Measurements from ENCODE around the gene ACTL7B. TPM values are rescaled to one million over a fixed set of nuclear protein-coding genes. Genes with fewer than 3 reads are reported as not detected.

The ACTL7B gene
- total RNA-seq, 4 donors from 2014 or later: 0.19 to 0.26 TPM; not detected in 2

DNA sequence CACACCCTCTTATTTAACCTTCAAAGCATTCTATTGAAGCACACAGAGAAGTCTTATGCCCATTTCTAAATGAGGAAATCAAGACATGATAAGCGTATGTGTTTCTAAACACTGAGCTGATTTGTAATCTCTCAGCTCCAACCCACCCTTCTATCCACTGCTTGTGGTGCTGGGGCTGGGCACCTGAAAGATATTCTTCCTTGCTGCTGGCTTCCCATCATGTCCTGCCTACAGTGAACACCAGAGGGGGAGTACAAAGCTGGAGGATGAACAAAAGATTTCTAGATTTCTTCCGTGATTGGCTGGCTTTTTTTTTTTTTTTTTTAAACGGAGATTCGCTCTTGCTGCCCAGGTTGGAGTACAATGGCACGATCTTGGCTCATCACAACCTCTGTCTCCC lies 20.6 kb upstream of the ACTL7B start:
- no peak overlapping the region for H3K4me3 ChIP-seq
- no peaks in the 10 kb centered on the region for H3K9me3 ChIP-seq
- WGBS: 97% methylated on average over 5 of the region's 5 CpGs
- TF ChIP-seq POLR2AphosphoS5 (IDR thresholded peaks at IDR 0.05) (no peak), EP300 (IDR thresholded peaks at IDR 0.05) (no peak), POLR2A (IDR thresholded peaks at IDR 0.05) (no peak)
- TF ChIP-seq, protein P1, sequence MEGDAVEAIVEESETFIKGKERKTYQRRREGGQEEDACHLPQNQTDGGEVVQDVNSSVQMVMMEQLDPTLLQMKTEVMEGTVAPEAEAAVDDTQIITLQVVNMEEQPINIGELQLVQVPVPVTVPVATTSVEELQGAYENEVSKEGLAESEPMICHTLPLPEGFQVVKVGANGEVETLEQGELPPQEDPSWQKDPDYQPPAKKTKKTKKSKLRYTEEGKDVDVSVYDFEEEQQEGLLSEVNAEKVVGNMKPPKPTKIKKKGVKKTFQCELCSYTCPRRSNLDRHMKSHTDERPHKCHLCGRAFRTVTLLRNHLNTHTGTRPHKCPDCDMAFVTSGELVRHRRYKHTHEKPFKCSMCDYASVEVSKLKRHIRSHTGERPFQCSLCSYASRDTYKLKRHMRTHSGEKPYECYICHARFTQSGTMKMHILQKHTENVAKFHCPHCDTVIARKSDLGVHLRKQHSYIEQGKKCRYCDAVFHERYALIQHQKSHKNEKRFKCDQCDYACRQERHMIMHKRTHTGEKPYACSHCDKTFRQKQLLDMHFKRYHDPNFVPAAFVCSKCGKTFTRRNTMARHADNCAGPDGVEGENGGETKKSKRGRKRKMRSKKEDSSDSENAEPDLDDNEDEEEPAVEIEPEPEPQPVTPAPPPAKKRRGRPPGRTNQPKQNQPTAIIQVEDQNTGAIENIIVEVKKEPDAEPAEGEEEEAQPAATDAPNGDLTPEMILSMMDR (IDR thresholded peaks at IDR 0.05): no peak
- no peak overlapping the region for H3K27ac ChIP-seq
- no peaks in the 10 kb centered on the region for H3K4me1 ChIP-seq
- H3K27me3 ChIP-seq: no peaks in the 10 kb centered on the region
- no peak for DNase-seq (ENCODE audit: low spot score in 2 of 2)
- H3K36me3 ChIP-seq: peaks cover 89% of the 10 kb centered on the region

DNA sequence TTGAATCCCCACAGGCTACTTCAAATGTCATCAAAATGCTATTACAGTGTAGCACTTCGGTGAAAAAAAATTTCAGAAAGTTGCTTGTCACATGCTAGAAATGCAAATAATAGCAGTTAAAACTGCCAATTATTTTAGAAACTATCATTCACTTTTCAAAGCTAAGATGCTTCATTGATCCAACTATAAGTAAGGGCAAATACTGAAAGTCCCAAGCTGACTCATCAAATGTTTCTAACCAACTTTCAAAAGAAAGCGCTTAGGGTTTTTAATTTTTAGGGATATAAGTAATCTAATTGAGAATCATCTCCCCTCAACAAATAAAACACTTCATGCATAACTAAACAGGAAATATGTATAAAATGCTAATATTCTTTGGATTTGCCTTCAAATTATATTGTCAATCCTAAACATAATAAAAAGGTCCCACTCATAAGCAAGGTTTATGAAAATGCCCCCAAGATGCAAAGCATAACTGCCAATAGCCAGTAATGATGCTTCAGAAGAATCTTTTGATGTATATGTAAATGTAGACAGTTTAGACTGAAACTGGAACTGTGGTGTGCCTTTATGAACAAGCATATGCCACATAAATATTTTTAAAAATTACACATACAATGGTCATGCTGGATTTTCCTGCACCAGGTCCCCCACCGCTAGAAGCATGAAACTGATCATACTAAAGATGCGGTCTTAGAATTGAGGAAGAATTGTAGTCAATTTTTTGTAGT lies 18.4 kb upstream of the ACTL7B start:
- WGBS: 96% methylated on average over 4 of the region's 4 CpGs
- Histone ChIP-seq H3K4me3 (no peak overlapping the region), H3K9me3 (no peaks in the 10 kb centered on the region), H3K27me3 (no peaks in the 10 kb centered on the region), H3K27ac (no peak overlapping the region), H3K4me1 (no peaks in the 10 kb centered on the region), H3K36me3 (peaks cover 86% of the 10 kb centered on the region)
- DNase-seq (ENCODE audit: low spot score in 2 of 2): no peak
- TF ChIP-seq, protein P1 (IDR thresholded peaks at IDR 0.05): no peak
- TF ChIP-seq EP300 (IDR thresholded peaks at IDR 0.05): no peak
- TF ChIP-seq POLR2A (IDR thresholded peaks at IDR 0.05): no peak
- TF ChIP-seq POLR2AphosphoS5 (IDR thresholded peaks at IDR 0.05): no peak

- no peaks in the 10 kb centered on the region for H3K9me3 ChIP-seq
- TF ChIP-seq POLR2A (IDR thresholded peaks at IDR 0.05) (no peak), POLR2AphosphoS5 (IDR thresholded peaks at IDR 0.05) (no peak), EP300 (IDR thresholded peaks at IDR 0.05) (no peak)
- TF ChIP-seq, protein P1 (IDR thresholded peaks at IDR 0.05): no peak
- no peaks in the 10 kb centered on the region for H3K27me3 ChIP-seq
- peaks cover 44% of the 10 kb centered on the region for H3K36me3 ChIP-seq
- no peak overlapping the region for H3K27ac ChIP-seq
- DNase-seq (ENCODE audit: low spot score in 2 of 2): no peak
- H3K4me1 ChIP-seq: no peaks in the 10 kb centered on the region
- H3K4me3 ChIP-seq: no peak overlapping the region
- WGBS: 93% methylated on average over 3 of the region's 3 CpGs
Observed at GRCh38 chr9:108869092-108869725, 13.4 kb upstream of the ACTL7B start.

DNA sequence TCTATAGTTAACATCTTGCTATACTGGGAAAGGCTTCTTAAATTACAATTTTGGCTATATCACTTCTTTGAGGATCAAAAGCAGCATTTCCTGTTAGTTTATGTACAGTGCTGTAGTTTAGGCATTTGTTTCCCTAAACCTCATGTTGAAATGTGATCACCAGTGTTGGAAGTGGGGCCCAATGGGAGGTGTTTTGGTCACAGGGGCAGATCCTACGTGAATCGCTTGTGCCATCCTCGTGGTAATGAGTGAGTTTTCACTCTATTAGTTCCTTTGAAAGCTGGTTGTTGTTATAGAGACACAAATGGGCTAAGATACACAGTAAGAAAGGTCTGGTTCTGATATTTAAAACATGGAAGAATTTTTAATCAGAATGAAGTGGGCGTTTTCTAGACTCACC lies 12.0 kb upstream of the ACTL7B start:
- H3K4me3 ChIP-seq: no peak overlapping the region
- TF ChIP-seq, protein P1 (IDR thresholded peaks at IDR 0.05): no peak
- TF ChIP-seq EP300 (IDR thresholded peaks at IDR 0.05) (no peak), POLR2A (IDR thresholded peaks at IDR 0.05) (no peak), POLR2AphosphoS5 (IDR thresholded peaks at IDR 0.05) (no peak)
- H3K36me3 ChIP-seq: peaks cover 30% of the 10 kb centered on the region
- no peak for DNase-seq (ENCODE audit: low spot score in 2 of 2)
- WGBS: 90% methylated on average over 4 of the region's 4 CpGs
- no peak overlapping the region for H3K27ac ChIP-seq
- H3K9me3 ChIP-seq: no peaks in the 10 kb centered on the region
- no peaks in the 10 kb centered on the region for H3K4me1 ChIP-seq
- H3K27me3 ChIP-seq: no peaks in the 10 kb centered on the region

- Histone ChIP-seq H3K27me3 (no peaks in the 10 kb centered on the region), H3K9me3 (no peaks in the 10 kb centered on the region), H3K4me3 (no peak overlapping the region), H3K4me1 (no peaks in the 10 kb centered on the region), H3K36me3 (peaks cover 26% of the 10 kb centered on the region), H3K27ac (no peak overlapping the region)
- no peak for TF ChIP-seq EP300 (IDR thresholded peaks at IDR 0.05)
- TF ChIP-seq POLR2AphosphoS5 (IDR thresholded peaks at IDR 0.05): no peak
- TF ChIP-seq, protein P1 (IDR thresholded peaks at IDR 0.05): no peak
- TF ChIP-seq POLR2A (IDR thresholded peaks at IDR 0.05): no peak
- DNase-seq (ENCODE audit: low spot score in 2 of 2): no peak
Observed at GRCh38 chr9:108867116-108867515, 11.3 kb upstream of the ACTL7B start.

All from suprapubic skin (tissue), 4 donors.